ENCODE data around the gene BAX.

DNA sequence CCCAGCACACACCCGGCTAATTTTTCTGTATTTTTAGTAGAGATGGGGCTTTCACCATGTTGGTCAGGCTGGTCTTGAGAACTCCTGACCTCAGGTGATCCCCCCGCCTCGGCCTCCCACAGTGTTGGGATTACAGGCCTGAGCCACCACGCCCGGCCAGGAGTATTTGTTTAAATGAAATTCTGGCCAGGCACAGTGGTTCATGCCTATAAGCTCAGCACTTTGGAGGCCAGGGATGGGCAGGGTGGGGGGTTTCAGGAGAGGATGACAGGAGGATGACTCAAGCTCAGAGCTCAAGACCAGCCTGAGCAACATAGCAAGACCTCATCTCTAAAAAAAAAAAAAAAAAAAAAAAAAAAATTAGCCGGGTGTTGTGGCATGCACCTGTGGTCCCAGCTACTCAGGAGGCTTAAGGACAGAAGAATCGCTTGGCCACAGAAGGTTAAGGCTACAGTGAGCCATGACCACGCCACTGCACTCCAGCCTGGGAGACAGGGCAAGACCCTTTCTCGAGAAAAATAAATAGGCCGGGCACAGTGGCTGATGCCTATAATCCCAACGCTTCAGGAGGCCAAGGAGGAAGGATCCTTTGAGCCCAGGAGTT is 29.3 kb upstream of the BAX start:
- no peak for TF ChIP-seq ZNF274 (IDR thresholded peaks at IDR 0.05; ENCODE audit: low read depth, low read length)
- TF ChIP-seq YY1 (IDR thresholded peaks at IDR 0.05; ENCODE audit: insufficient read depth, insufficient read length): no peak
